Tibial nerve (tissue), 4 donors: ENCODE measurements around the gene QSOX2. TPM values are rescaled to one million over a fixed set of nuclear protein-coding genes. Genes with fewer than 3 reads are reported as not detected.

Experiments used
- DNase-seq, 2 donors: peaks; one replicate each; pipeline ENCODE4 v3.0.0-alpha.2; 2019; ENCODE audit warnings: low spot score in 2 of 2
- H3K27ac ChIP-seq, 4 donors: fragments of 200-600 bp; sonication (generic) in 3 of 4; one replicate each; pipeline ENCODE4 v1.5.1; 2017 to 2019; ENCODE audit warnings: mild to moderate bottlenecking in 1 of 4
- H3K27me3 ChIP-seq, 2 donors: fragments of 200-600 bp; sonication (generic) in 1 of 2; one replicate each; pipeline versions ENCODE4 v1.5.1 to v1.6.0; 2017 to 2019
- H3K36me3 ChIP-seq, 3 donors: fragments of 200-600 bp; sonication (generic); one replicate each; pipeline ENCODE4 v1.5.1; 2018 to 2019
- H3K4me1 ChIP-seq, 4 donors: fragments of 200-600 bp; sonication (generic) in 3 of 4; one replicate each; pipeline ENCODE4 v1.5.1; 2017 to 2019
- H3K4me3 ChIP-seq, 4 donors: fragments of 200-600 bp; sonication (generic) in 3 of 4; one replicate each; pipeline ENCODE4 v1.5.1; 2017 to 2019; ENCODE audit warnings: mild to moderate bottlenecking in 1 of 4, moderate library complexity in 1 of 4
- H3K9me3 ChIP-seq, 4 donors: fragments of 200-600 bp; sonication (generic) in 3 of 4; one replicate each; pipeline ENCODE4 v1.5.1; 2017 to 2019
- EP300 ChIP-seq, 2 donors: sonication (generic); formaldehyde crosslinking; IDR thresholded peaks; one replicate each; pipeline ENCODE4 v1.6.1; 2017; ENCODE audit warnings: antibody characterized with exemption in 2 of 2, mild to moderate bottlenecking in 1 of 2
- POLR2A ChIP-seq, 2 donors: fragments of 450-650 bp; IDR thresholded peaks; one replicate each; pipeline ENCODE4 v1.6.1; 2017; ENCODE audit warnings: antibody characterized with exemption in 2 of 2, mild to moderate bottlenecking in 2 of 2, moderate library complexity in 2 of 2
- WGBS, 2 donors: methylation state at CpG; one replicate each; pipeline ENCODE4 v1.1.5; 2018; 5-methylcytosine and 5-hydroxymethylcytosine counted together
- total RNA-seq, 4 donors: library from RNA; depleted of rRNA; stranded (reverse); fragments of >200 nt; gene quantifications; one replicate each; pipeline ENCODE4 v1.1.0, GENCODE V29; 2016
- TF ChIP-seq, protein P1 (sequence below), 5 experiments: fragments of 200-600 bp in 3 of 5; fragments of 450-650 bp in 2 of 5; sonication (generic) in 3 of 5; IDR thresholded peaks; one replicate each; pipeline ENCODE4 v1.5.1; 2016 to 2019; ENCODE audit warnings: antibody characterized with exemption in 5 of 5, mild to moderate bottlenecking in 3 of 5, moderate library complexity in 2 of 5

QSOX2 gene
- total RNA-seq, 4 donors from 2014 or later, result 10.2 to 16.8 (median 11.8) TPM

DNA sequence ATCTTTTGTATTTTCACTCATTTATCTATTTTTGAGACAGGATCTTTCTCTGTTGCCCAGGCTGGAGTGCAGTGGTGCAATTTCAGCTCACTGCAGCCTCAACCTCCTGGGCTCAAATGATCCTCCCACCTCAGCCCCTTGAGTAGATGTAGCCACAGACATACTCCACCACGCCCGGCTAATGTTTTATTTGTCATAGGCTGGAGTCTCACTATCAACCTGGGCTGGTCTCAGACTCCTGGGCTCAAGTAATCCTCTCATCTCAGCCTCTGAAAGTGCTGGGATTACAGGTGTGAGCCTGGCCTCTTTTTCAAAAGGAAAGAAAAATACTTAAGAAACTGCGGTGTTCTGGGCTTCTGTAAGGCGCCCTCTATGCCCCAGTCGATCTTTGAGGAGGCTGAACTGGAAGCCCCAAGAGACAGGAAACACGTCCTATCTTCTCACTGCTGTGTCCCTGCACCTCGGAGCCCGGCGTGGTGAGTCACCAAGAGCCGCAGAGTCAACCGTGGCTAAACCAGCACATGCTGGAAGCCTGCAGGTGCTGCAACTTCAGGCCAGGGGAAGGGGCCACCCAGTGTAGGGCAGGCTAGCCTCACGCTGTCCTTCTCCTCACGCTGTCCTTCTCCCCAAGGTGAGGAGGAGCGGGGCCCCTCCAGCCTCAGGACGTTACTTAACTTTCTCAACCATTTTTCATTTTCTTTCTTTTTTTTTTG lies 25.4 kb downstream of the QSOX2 start:
- 90 to 91% methylated on average over 15 of the region's 15 CpGs for WGBS, 2 donors
- peaks cover 0 to 97% (median 15%) of the 10 kb centered on the region in 3 donors for H3K36me3 ChIP-seq

DNA sequence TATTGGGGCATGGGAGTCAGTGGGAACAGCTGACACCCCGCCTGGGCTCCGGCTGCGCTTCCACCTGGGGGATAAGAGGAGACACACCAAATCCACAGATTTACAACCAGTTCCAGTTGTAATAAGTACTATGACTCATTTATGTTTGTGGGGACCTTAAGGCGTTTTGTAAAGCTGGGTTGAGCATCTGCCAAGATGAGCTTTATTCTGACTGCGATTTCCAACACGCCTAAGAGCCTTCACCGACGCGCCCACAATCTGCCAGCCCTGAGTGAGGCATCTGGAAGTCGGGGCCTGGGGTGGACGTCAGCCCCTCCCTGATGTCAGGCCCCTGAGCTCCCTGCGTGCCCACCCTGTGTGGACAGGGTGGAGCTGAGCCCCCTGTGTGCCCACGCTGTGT lies 26.3 kb downstream of the QSOX2 start:
- peaks cover 0 to under 1% (median 0%) of the 10 kb centered on the region in 4 donors for H3K9me3 ChIP-seq
- H3K4me3 ChIP-seq, result no peak overlapping the region
- WGBS, 2 donors, result 91 to 92% methylated on average over 13 of the region's 13 CpGs
- H3K27me3 ChIP-seq, result no peaks in the 10 kb centered on the region
- H3K27ac ChIP-seq, result no peak overlapping the region
- H3K36me3 ChIP-seq, result peaks cover 0 to 99% (median 23%) of the 10 kb centered on the region in 3 donors
- TF ChIP-seq EP300 (IDR thresholded peaks at IDR 0.05), result no peak
- TF ChIP-seq, protein P1, sequence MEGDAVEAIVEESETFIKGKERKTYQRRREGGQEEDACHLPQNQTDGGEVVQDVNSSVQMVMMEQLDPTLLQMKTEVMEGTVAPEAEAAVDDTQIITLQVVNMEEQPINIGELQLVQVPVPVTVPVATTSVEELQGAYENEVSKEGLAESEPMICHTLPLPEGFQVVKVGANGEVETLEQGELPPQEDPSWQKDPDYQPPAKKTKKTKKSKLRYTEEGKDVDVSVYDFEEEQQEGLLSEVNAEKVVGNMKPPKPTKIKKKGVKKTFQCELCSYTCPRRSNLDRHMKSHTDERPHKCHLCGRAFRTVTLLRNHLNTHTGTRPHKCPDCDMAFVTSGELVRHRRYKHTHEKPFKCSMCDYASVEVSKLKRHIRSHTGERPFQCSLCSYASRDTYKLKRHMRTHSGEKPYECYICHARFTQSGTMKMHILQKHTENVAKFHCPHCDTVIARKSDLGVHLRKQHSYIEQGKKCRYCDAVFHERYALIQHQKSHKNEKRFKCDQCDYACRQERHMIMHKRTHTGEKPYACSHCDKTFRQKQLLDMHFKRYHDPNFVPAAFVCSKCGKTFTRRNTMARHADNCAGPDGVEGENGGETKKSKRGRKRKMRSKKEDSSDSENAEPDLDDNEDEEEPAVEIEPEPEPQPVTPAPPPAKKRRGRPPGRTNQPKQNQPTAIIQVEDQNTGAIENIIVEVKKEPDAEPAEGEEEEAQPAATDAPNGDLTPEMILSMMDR (IDR thresholded peaks at IDR 0.05), result no peak
- no peaks in the 10 kb centered on the region for H3K4me1 ChIP-seq
- no peak for DNase-seq

More for the DNA sequence above, 25.4 kb downstream of the QSOX2 start:
- Histone ChIP-seq H3K27me3 (no peaks in the 10 kb centered on the region), H3K27ac (no peak overlapping the region), H3K4me3 (no peak overlapping the region), H3K4me1 (no peaks in the 10 kb centered on the region), H3K9me3 (no peaks in the 10 kb centered on the region)
- no peak for DNase-seq
- TF ChIP-seq POLR2A (IDR thresholded peaks at IDR 0.05) (no peak), EP300 (IDR thresholded peaks at IDR 0.05) (no peak)
- TF ChIP-seq, protein P1 (IDR thresholded peaks at IDR 0.05), result no peak

DNA sequence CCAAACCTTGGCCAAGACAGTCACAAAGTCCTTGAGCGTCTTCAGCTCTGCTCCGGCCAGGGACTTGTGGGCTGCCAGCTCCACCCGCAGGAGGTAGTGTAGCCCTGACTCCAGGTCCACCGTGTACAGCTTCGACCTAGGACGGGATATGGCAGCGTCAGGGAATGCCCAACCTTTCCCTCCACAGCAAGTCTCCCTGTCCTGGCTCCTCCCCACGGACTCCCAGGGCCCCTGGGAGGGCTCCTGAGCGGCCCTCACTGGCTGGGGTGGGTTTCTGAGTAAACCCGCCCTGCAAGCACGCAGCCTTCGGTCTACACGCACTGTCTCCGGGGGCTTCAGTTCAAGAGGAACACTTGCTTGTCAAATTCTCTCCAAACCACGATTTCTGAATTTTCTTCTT lies 26.9 kb downstream of the QSOX2 start:
- Histone ChIP-seq H3K4me1 (no peaks in the 10 kb centered on the region), H3K27me3 (no peaks in the 10 kb centered on the region), H3K9me3 (peaks cover 0 to 6% (median 0%) of the 10 kb centered on the region in 4 donors), H3K36me3 (peaks cover 0 to 99% (median 28%) of the 10 kb centered on the region in 3 donors), H3K27ac (no peak overlapping the region), H3K4me3 (no peak overlapping the region)
- TF ChIP-seq, protein P1 (IDR thresholded peaks at IDR 0.05), result no peak
- TF ChIP-seq EP300 (IDR thresholded peaks at IDR 0.05) (no peak), POLR2A (IDR thresholded peaks at IDR 0.05) (no peak)
- WGBS, 2 donors, result 85 to 92% methylated on average over 9 to 15 of the region's 15 CpGs
- DNase-seq, result no peak

DNA sequence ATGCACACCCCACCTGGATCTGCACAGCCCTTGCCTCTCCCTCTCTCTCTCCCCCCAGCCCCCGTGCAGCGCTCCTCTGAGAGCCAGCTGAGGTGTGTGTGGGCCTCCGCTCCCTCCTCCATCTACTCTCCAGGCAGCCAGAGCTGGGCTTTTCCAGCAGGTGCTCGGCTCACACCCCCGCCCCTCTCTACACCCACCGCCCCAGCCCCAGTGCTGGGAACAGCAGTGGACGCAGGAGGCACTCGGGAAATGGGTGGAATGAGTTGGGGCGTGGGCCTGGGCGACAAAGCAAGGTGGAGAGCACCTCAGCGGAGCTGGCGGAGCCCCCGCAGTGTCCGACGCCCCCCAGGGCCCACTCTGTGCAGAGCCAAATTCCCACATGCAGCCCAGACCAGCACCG lies 27.3 kb downstream of the QSOX2 start:
- no peaks in the 10 kb centered on the region for H3K4me1 ChIP-seq
- peaks cover 0 to 99% (median 30%) of the 10 kb centered on the region in 3 donors for H3K36me3 ChIP-seq
- WGBS, 2 donors, result 86 to 89% methylated on average over 11 to 16 of the region's 16 CpGs
- no peak for DNase-seq
- no peak overlapping the region for H3K27ac ChIP-seq
- no peak overlapping the region for H3K4me3 ChIP-seq
- TF ChIP-seq, protein P1 (IDR thresholded peaks at IDR 0.05), result no peak
- TF ChIP-seq EP300 (IDR thresholded peaks at IDR 0.05) (no peak), POLR2A (IDR thresholded peaks at IDR 0.05) (no peak)
- H3K9me3 ChIP-seq, result peaks cover 0 to 9% (median 0%) of the 10 kb centered on the region in 4 donors
- no peaks in the 10 kb centered on the region for H3K27me3 ChIP-seq

DNA sequence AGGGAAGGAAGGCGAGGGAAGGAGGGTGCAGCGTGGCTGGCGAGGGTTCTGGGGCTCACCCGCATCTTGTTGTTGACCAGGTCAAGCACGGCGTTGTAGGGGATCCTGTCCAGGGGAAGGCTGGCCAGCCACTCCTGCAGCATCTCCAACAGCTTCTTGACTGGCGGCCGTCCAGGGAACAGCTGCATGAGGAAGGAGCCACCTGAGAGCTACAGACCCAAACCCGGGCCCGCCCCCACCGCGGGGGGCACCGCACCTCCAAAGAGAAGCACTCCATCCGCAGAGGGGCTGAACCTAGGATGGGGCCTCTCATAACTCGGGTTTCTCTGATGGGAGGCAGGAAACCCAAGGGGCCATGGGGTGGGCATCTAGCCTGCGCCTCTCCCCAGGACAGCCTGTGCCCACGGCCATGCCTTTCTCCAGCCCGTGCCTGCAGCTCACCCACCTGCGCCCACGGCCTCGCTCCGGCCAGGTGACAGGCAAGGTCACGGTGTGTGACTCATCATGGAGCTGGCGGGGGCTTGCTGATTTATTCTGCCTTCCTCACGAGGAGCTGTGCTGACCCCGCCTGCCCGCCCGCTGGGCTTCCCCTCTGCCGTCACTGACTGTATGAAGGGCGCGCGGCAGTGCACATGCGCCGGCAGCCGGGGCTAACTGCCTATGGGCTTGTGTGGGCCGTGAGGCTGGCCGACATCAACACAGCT lies 28.9 kb downstream of the QSOX2 start:
- Histone ChIP-seq H3K9me3 (peaks cover 0 to 9% (median 0%) of the 10 kb centered on the region in 4 donors), H3K4me1 (no peaks in the 10 kb centered on the region), H3K27me3 (no peaks in the 10 kb centered on the region), H3K4me3 (no peak overlapping the region), H3K27ac (no peak overlapping the region), H3K36me3 (peaks cover 0 to 99% (median 30%) of the 10 kb centered on the region in 3 donors)
- 83 to 87% methylated on average over 20 to 31 of the region's 37 CpGs for WGBS, 2 donors
- DNase-seq, result no peak
- TF ChIP-seq POLR2A (IDR thresholded peaks at IDR 0.05) (no peak), EP300 (IDR thresholded peaks at IDR 0.05) (no peak)
- TF ChIP-seq, protein P1 (IDR thresholded peaks at IDR 0.05), result no peak
